ENCODE data around the gene MYH6.

DNA sequence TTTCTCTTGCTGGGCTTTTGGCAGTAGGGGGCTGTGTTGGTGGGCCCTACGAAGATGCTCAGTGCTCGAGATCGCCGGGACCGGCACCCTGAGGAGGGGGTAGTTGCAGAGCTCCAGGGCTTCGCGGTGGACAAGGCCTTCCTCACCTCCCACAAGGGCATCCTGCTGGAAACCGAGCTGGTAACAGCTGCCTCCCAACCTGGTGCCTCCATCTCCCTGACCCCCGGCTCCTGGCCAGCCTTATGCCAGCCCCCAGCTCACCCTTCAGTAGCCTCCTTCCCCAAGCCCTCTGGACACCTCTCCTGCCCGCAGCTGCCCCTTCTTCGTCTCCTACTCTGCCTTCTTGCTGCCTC lies 30.9 kb downstream of the MYH6 start:
- TF ChIP-seq, protein P1, sequence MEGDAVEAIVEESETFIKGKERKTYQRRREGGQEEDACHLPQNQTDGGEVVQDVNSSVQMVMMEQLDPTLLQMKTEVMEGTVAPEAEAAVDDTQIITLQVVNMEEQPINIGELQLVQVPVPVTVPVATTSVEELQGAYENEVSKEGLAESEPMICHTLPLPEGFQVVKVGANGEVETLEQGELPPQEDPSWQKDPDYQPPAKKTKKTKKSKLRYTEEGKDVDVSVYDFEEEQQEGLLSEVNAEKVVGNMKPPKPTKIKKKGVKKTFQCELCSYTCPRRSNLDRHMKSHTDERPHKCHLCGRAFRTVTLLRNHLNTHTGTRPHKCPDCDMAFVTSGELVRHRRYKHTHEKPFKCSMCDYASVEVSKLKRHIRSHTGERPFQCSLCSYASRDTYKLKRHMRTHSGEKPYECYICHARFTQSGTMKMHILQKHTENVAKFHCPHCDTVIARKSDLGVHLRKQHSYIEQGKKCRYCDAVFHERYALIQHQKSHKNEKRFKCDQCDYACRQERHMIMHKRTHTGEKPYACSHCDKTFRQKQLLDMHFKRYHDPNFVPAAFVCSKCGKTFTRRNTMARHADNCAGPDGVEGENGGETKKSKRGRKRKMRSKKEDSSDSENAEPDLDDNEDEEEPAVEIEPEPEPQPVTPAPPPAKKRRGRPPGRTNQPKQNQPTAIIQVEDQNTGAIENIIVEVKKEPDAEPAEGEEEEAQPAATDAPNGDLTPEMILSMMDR (IDR thresholded peaks at IDR 0.05): no peak
- TF ChIP-seq, protein P2, sequence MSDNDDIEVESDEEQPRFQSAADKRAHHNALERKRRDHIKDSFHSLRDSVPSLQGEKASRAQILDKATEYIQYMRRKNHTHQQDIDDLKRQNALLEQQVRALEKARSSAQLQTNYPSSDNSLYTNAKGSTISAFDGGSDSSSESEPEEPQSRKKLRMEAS (CRISPR knock-in tag; IDR thresholded peaks at IDR 0.05): no peak
- TF ChIP-seq ZNF263 (CRISPR knock-in tag; IDR thresholded peaks at IDR 0.05; ENCODE audit: low read depth) (no peak), KAT7 (CRISPR knock-in tag; IDR thresholded peaks at IDR 0.05; ENCODE audit: borderline replicate concordance) (no peak), NR3C1 (CRISPR knock-in tag; conservative IDR thresholded peaks at IDR 0.05; ENCODE audit: low read depth) (no peak), ZNF121 (CRISPR knock-in tag; IDR thresholded peaks at IDR 0.05) (no peak)
- TF ChIP-seq, protein P3, sequence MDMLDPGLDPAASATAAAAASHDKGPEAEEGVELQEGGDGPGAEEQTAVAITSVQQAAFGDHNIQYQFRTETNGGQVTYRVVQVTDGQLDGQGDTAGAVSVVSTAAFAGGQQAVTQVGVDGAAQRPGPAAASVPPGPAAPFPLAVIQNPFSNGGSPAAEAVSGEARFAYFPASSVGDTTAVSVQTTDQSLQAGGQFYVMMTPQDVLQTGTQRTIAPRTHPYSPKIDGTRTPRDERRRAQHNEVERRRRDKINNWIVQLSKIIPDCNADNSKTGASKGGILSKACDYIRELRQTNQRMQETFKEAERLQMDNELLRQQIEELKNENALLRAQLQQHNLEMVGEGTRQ (CRISPR knock-in tag; IDR thresholded peaks at IDR 0.05): no peak
- TF ChIP-seq, protein P4, sequence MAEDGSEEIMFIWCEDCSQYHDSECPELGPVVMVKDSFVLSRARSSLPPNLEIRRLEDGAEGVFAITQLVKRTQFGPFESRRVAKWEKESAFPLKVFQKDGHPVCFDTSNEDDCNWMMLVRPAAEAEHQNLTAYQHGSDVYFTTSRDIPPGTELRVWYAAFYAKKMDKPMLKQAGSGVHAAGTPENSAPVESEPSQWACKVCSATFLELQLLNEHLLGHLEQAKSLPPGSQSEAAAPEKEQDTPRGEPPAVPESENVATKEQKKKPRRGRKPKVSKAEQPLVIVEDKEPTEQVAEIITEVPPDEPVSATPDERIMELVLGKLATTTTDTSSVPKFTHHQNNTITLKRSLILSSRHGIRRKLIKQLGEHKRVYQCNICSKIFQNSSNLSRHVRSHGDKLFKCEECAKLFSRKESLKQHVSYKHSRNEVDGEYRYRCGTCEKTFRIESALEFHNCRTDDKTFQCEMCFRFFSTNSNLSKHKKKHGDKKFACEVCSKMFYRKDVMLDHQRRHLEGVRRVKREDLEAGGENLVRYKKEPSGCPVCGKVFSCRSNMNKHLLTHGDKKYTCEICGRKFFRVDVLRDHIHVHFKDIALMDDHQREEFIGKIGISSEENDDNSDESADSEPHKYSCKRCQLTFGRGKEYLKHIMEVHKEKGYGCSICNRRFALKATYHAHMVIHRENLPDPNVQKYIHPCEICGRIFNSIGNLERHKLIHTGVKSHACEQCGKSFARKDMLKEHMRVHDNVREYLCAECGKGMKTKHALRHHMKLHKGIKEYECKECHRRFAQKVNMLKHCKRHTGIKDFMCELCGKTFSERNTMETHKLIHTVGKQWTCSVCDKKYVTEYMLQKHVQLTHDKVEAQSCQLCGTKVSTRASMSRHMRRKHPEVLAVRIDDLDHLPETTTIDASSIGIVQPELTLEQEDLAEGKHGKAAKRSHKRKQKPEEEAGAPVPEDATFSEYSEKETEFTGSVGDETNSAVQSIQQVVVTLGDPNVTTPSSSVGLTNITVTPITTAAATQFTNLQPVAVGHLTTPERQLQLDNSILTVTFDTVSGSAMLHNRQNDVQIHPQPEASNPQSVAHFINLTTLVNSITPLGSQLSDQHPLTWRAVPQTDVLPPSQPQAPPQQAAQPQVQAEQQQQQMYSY (CRISPR knock-in tag; IDR thresholded peaks at IDR 0.05): no peak
